ENCODE measurements around the gene EPGN. TPM values are rescaled to one million over a fixed set of nuclear protein-coding genes. Genes with fewer than 3 reads are reported as not detected.

Gene EPGN
- total and polyA plus RNA-seq, 5 experiments from 2014 or later, result 0.70 to 1.6 TPM; not detected in 3

DNA sequence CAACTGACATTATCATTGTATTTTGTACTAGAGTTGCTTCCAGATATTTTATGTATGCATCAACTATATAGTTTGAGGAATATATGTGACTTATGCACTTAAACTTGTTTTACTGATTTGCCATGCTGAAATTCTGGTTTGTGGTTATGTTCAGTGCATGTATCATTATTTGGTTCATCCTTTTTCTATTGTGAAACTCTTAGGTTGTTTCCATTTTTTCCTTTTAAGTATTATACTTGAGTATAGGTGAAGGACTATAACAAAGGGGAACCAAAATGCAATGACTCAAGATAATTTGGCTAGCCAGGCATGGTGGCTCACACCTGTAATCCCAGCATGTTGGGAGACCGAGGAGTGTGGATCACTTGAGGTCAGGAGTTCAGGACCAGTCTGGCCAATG lies 21.1 kb upstream of the EPGN start:
- Mint-ChIP-seq H3K9me3 (peaks cover 0 to 4% (median 0%) of the 10 kb centered on the region in 9 donors), H3K27ac (no peak overlapping the region), H3K4me1 (no peaks in the 10 kb centered on the region), H3K36me3 (peaks cover 10 to 30% (median 13%) of the 10 kb centered on the region in 3 donors), H3K27me3 (no peaks in the 10 kb centered on the region), H3K4me3 (no peak overlapping the region)
- POLR2A ChIA-PET, result no interaction called here
- DNase-seq (no peak), ATAC-seq (no peak)

DNA sequence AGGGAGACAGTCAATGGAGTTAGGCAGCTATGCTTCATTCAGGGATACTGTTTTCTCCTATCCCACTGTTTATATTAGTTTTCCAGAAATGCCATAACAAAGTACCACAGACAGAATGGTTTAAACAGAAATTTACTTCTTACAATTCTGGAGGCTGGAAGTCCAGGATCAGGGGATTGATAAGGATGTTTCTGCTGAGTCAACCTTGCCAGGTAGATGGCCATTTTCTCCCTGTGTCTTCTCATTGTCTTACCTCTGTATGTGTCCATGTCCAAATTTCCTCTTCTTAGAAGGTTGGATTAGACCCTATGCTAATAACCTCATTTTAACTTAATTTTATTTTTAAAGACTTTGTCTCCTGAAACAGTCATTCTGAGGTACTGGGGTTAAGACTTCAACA lies 20.5 kb upstream of the EPGN start:
- Mint-ChIP-seq H3K36me3 (peaks cover 10 to 26% (median 12%) of the 10 kb centered on the region in 3 donors), H3K4me1 (no peaks in the 10 kb centered on the region), H3K27me3 (no peaks in the 10 kb centered on the region), H3K27ac (no peak overlapping the region), H3K9me3 (peaks cover 0 to 7% (median 0%) of the 10 kb centered on the region in 9 donors), H3K4me3 (no peak overlapping the region)
- POLR2A ChIA-PET, result no interaction called here
- no peak for DNase-seq
- ATAC-seq, result no peak

DNA sequence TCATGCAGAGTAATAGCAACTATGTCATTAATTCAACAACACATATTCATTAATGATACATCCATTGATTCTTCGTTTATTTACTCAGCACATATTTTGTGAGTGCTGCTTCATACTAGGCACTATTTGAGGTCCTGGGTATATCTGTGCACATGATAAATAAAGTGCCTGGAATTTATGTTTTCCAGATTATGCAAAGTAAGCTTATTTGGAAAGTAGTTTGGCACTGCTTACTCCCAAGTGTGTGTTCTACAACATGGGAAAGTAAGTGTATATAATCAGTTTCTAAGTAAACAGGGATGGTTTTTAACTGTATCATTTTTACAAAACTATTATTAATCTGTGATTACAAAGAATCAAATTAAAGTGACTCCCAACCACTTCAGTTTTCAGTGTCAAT lies 16.8 kb upstream of the EPGN start:
- Mint-ChIP-seq H3K36me3 (peaks cover 0 to 16% (median 0%) of the 10 kb centered on the region in 3 donors), H3K4me1 (no peaks in the 10 kb centered on the region), H3K27me3 (no peaks in the 10 kb centered on the region), H3K9me3 (peaks cover 0 to 7% (median 0%) of the 10 kb centered on the region in 9 donors), H3K4me3 (no peak overlapping the region), H3K27ac (no peak overlapping the region)
- no peak for ATAC-seq
- no peak for DNase-seq
- POLR2A ChIA-PET, result no interaction called here

DNA sequence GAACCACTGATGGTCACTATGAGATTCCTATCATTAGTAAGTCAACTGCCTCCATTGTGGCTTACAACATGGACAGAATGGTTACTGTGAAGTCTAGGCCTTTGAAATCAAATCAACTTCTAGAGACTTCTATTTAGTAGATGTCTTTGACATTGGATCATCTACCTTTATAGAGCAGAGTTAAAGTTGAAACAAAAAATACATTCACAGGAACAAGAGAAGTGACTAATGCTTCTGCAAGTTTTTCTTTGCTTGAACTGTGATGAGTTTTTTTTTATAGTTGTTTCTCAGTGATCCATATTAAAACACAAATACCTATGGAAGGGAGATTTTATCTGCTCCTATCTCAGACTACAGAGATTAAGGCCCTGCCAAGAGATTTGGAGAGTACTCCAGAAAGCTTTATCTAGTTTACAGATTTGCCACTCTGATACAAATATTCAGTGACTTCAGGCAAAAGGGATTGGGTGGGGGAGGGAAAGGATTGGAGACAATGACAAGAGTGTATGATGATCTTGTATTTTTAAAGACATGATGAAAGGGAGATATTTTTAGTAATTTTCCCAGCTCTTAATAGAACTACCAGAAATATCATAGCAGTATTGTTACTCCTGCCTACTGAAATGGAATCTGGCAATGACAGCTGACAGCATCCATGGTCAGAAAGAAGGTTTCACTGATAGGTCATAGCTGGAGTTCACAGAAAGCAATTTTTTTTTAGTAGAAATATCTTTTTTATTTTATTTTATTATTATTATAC lies 16.0 kb upstream of the EPGN start:
- ATAC-seq (no peak), DNase-seq (no peak)
- no peak overlapping the region for H3K27ac Mint-ChIP-seq
- H3K4me1 Mint-ChIP-seq, result no peaks in the 10 kb centered on the region
- H3K27me3 Mint-ChIP-seq, result no peaks in the 10 kb centered on the region
- POLR2A ChIA-PET, result no interaction called here
- H3K36me3 Mint-ChIP-seq, result peaks cover 0 to 16% (median 0%) of the 10 kb centered on the region in 3 donors
- H3K9me3 Mint-ChIP-seq, result peaks cover 0 to 7% (median 0%) of the 10 kb centered on the region in 9 donors
- H3K4me3 Mint-ChIP-seq, result no peak overlapping the region

- no peaks in the 10 kb centered on the region for H3K4me1 Mint-ChIP-seq
- no peaks in the 10 kb centered on the region for H3K27me3 Mint-ChIP-seq
- peaks cover 0 to 7% (median 0%) of the 10 kb centered on the region in 9 donors for H3K9me3 Mint-ChIP-seq
- POLR2A ChIA-PET, result no interaction called here
- no peak overlapping the region for H3K27ac Mint-ChIP-seq
- H3K36me3 Mint-ChIP-seq, result peaks cover 0 to 13% (median 0%) of the 10 kb centered on the region in 3 donors
- ATAC-seq (no peak), DNase-seq (no peak)
- H3K4me3 Mint-ChIP-seq, result no peak overlapping the region
These were observed 14.7 kb upstream of the EPGN start for GRCh38 chr4:74293558-74293957.

- peaks cover 0 to 10% (median 0%) of the 10 kb centered on the region in 3 donors for H3K36me3 Mint-ChIP-seq
- DNase-seq (no peak), ATAC-seq (no peak)
- no peaks in the 10 kb centered on the region for H3K27me3 Mint-ChIP-seq
- POLR2A ChIA-PET, result no interaction called here
- no peak overlapping the region for H3K27ac Mint-ChIP-seq
- no peaks in the 10 kb centered on the region for H3K4me1 Mint-ChIP-seq
- peaks cover 0 to 7% (median 0%) of the 10 kb centered on the region in 9 donors for H3K9me3 Mint-ChIP-seq
- no peak overlapping the region for H3K4me3 Mint-ChIP-seq
These were observed 13.6 kb upstream of the EPGN start for GRCh38 chr4:74294681-74295080.

- H3K27me3 Mint-ChIP-seq, result no peaks in the 10 kb centered on the region
- POLR2A ChIA-PET, result no interaction called here
- no peak overlapping the region for H3K27ac Mint-ChIP-seq
- no peaks in the 10 kb centered on the region for H3K9me3 Mint-ChIP-seq
- no peak overlapping the region for H3K4me3 Mint-ChIP-seq
- peaks cover 0 to 10% (median 0%) of the 10 kb centered on the region in 3 donors for H3K36me3 Mint-ChIP-seq
- DNase-seq (no peak), ATAC-seq (no peak)
- H3K4me1 Mint-ChIP-seq, result no peaks in the 10 kb centered on the region
These were observed 10.7 kb upstream of the EPGN start for GRCh38 chr4:74297539-74297938.

GRCh38 chr4:74304095-74304625 lies 4.1 kb upstream of the EPGN start:
- DNase-seq (no peak), ATAC-seq (no peak)
- no peaks in the 10 kb centered on the region for H3K27me3 Mint-ChIP-seq
- H3K9me3 Mint-ChIP-seq, result no peaks in the 10 kb centered on the region
- no peaks in the 10 kb centered on the region for H3K36me3 Mint-ChIP-seq
- POLR2A ChIA-PET, result no interaction called here
- no peak overlapping the region for H3K4me3 Mint-ChIP-seq
- peaks cover 2 to 8% (median 7%) of the 10 kb centered on the region in 4 donors for H3K4me1 Mint-ChIP-seq
- no peak overlapping the region for H3K27ac Mint-ChIP-seq

DNA sequence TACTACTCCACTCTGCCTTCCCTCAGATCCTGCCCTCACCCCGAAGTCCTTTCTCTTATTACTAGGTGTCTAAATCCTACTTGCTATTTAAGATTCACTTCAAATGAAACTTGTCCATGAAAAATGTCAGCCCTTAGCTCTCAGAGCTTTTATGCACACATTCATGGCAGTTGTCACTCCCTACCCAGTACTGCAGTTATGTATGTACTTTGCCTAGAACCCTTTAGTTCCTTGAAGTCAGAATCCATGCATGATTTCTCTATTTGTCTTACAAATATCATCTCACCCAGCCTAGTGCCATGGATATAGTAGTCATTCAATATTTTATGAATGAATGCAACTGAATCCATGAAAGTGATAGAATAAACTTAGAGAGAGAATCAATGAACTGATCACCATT lies 3.3 kb upstream of the EPGN start:
- Mint-ChIP-seq H3K9me3 (no peaks in the 10 kb centered on the region), H3K36me3 (no peaks in the 10 kb centered on the region), H3K27ac (no peak overlapping the region), H3K27me3 (no peaks in the 10 kb centered on the region), H3K4me1 (peaks cover 2 to 14% (median 7%) of the 10 kb centered on the region in 4 donors), H3K4me3 (no peak overlapping the region)
- POLR2A ChIA-PET, result no interaction called here
- ATAC-seq (no peak), DNase-seq (no peak)

DNA sequence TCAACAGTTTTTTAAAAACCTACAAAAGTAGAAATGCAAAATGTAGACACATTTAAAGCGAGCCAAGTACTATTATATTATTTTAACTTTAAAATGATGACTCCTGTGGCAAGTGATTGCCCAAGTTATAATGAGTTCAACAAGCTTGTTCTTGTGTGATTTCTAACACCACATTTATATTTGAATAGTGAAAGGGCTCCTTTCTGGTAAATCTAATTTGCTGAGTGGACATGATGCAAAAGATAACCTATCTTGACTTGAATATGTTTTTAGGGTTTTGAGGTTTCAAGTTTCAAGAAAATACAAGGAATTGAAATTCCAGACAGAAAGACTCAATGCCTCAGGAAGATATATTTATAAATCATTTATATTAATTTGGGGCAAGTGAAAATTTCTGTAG lies 1.1 kb upstream of the EPGN start:
- POLR2A ChIA-PET, result no interaction called here
- Mint-ChIP-seq H3K4me3 (no peak overlapping the region), H3K9me3 (no peaks in the 10 kb centered on the region), H3K27ac (no peak overlapping the region), H3K4me1 (peaks cover 2 to 14% (median 7%) of the 10 kb centered on the region in 4 donors), H3K27me3 (no peaks in the 10 kb centered on the region), H3K36me3 (no peaks in the 10 kb centered on the region)
- no peak for DNase-seq
- no peak for ATAC-seq

DNA sequence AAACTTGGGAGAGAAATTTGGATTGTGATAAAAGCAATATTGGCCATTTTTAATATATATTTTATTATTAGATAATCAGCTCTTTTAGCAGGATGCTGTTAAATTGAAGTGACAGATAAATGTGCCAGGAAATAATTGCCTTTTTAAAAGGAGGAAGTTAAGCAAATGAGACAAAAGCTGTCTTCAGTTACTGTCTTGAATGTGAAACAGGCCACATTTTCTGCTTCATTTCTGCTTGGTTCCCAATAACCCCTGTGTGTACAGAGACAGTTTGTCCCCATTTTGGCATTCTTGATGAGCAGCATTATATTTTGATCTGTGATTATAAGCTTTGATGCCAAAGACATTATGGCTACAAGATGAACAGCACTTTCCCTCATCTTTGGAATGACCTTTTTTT lies 953 bp downstream of the EPGN start:
- H3K4me3 Mint-ChIP-seq, result no peak overlapping the region
- H3K4me1 Mint-ChIP-seq, result peaks cover 2 to 14% (median 7%) of the 10 kb centered on the region in 4 donors
- no peaks in the 10 kb centered on the region for H3K36me3 Mint-ChIP-seq
- H3K9me3 Mint-ChIP-seq, result no peaks in the 10 kb centered on the region
- H3K27me3 Mint-ChIP-seq, result no peaks in the 10 kb centered on the region
- POLR2A ChIA-PET, result no interaction called here
- no peak overlapping the region for H3K27ac Mint-ChIP-seq
- no peak for DNase-seq
- ATAC-seq, result no peak

- ATAC-seq, result no peak
- Mint-ChIP-seq H3K36me3 (no peaks in the 10 kb centered on the region), H3K9me3 (no peaks in the 10 kb centered on the region), H3K4me3 (no peak overlapping the region), H3K27ac (no peak overlapping the region), H3K27me3 (peaks cover 0 to 2% (median 0%) of the 10 kb centered on the region in 5 donors), H3K4me1 (peaks cover 2 to 14% (median 7%) of the 10 kb centered on the region in 4 donors)
- POLR2A ChIA-PET, result no interaction called here
- DNase-seq, result peak in 5 of 10 donors; percentile 12 to 43 (median 24)
These were observed 3.5 kb downstream of the EPGN start for GRCh38 chr4:74311696-74312313.

DNA sequence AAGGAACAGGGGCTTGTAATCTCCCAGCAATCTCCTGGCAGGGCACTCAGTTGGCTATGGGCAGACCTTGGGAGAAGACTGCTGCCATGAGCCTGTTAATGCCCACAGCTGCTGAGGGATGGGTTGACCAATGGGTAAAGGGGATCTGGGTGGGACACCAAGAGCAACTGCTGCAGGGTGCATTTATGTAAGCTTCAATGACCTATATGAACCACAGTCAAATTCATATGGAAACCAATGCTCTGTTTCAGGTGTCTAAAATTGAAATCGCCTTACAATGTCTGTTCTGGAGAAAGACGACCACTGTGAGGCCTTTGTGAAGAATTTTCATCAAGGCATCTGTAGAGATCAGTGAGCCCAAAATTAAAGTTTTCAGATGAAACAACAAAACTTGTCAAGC lies 6.1 kb downstream of the EPGN start:
- H3K27me3 Mint-ChIP-seq, result peaks cover 0 to 2% (median 0%) of the 10 kb centered on the region in 5 donors
- H3K36me3 Mint-ChIP-seq, result no peaks in the 10 kb centered on the region
- no peaks in the 10 kb centered on the region for H3K9me3 Mint-ChIP-seq
- no peak overlapping the region for H3K27ac Mint-ChIP-seq
- POLR2A ChIA-PET, result no interaction called here
- no peak for DNase-seq
- ATAC-seq, result no peak
- peaks cover 0 to 4% (median 0%) of the 10 kb centered on the region in 4 donors for H3K4me1 Mint-ChIP-seq
- no peak overlapping the region for H3K4me3 Mint-ChIP-seq

All from naive thymus-derived CD8-positive, alpha-beta T cell (primary cell).